ENCODE results near the gene KPTN.

The KPTN gene

DNA sequence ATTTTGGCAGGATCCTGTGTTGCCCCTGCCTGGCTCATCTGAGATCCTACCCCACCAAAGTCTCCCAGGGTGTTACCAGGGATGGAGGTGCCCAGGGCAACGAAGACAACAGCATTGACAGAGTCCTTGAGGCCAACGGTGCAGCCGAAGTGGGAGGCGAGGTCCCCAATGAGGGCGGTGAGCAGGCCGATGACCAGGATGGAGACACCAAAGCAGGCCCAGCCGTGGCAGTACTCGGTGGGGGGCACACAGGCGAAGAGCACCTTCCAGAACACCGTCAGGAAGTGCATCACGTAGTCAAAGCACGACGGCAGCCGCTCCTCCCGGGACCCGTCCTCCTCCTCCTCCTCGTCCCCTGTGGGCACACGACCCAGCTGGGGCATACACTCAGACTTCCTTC lies 51.9 kb downstream of the KPTN start:
- Histone ChIP-seq H3K79me2 (ENCODE audit: low read length) (no peaks in the 10 kb centered on the region), H3K9ac (ENCODE audit: low read length) (no peak overlapping the region), H3K27ac (ENCODE audit: low read length) (no peak overlapping the region), H4K20me1 (ENCODE audit: insufficient read depth, low read length) (no peaks in the 10 kb centered on the region), H3K4me2 (ENCODE audit: low read length) (no peak overlapping the region), H3K9me3 (ENCODE audit: insufficient read depth, low read length) (no peaks in the 10 kb centered on the region), H3K36me3 (replicated peaks; ENCODE audit: low read depth, low read length) (no peaks in the 10 kb centered on the region), H3K4me3 (ENCODE audit: low read length) (no peak overlapping the region), H3K27me3 (ENCODE audit: low read depth, low read length) (peaks cover 21% of the 10 kb centered on the region), H3K4me1 (ENCODE audit: low read length) (peaks cover 41% of the 10 kb centered on the region), H2AFZ (ENCODE audit: low read depth, low read length) (no peak overlapping the region)
- TF ChIP-seq EZH2phosphoT487 (IDR thresholded peaks at IDR 0.05; ENCODE audit: low read depth), result no peak
- no peak for TF ChIP-seq CTCF (IDR thresholded peaks at IDR 0.05; ENCODE audit: low read depth, low read length)

- H3K9ac ChIP-seq (ENCODE audit: low read length), result no peak overlapping the region
These were observed 53.8 kb downstream of the KPTN start for GRCh38 chr19:47430041-47430802.

GRCh38 chr19:47429140-47429793 lies 54.8 kb downstream of the KPTN start:
- peaks cover 7% of the 10 kb centered on the region for H3K27me3 ChIP-seq (ENCODE audit: low read depth, low read length)
- no peak overlapping the region for H3K27ac ChIP-seq (ENCODE audit: low read length)
- H3K79me2 ChIP-seq (ENCODE audit: low read length), result no peaks in the 10 kb centered on the region
- H3K4me3 ChIP-seq (ENCODE audit: low read length), result peak overlapping the region; percentile 76; the same call in 1 of the 2 replicates
- TF ChIP-seq EZH2phosphoT487 (IDR thresholded peaks at IDR 0.05; ENCODE audit: low read depth), result no peak
- TF ChIP-seq CTCF (IDR thresholded peaks at IDR 0.05; ENCODE audit: low read depth, low read length), result no peak
- H3K4me1 ChIP-seq (ENCODE audit: low read length), result peaks cover 23% of the 10 kb centered on the region
- peak overlapping the region; percentile 99; the same call in 1 of the 2 replicates for H3K4me2 ChIP-seq (ENCODE audit: low read length)
- no peaks in the 10 kb centered on the region for H4K20me1 ChIP-seq (ENCODE audit: insufficient read depth, low read length)
- no peak overlapping the region for H3K9ac ChIP-seq (ENCODE audit: low read length)
- no peaks in the 10 kb centered on the region for H3K36me3 ChIP-seq (replicated peaks; ENCODE audit: low read depth, low read length)
- H3K9me3 ChIP-seq (ENCODE audit: insufficient read depth, low read length), result no peaks in the 10 kb centered on the region
- H2AFZ ChIP-seq (ENCODE audit: low read depth, low read length), result no peak overlapping the region

More at GRCh38 chr19:47430041-47430802, 53.8 kb downstream of the KPTN start:
- Histone ChIP-seq H2AFZ (ENCODE audit: low read depth, low read length) (no peak overlapping the region), H3K9me3 (ENCODE audit: insufficient read depth, low read length) (no peaks in the 10 kb centered on the region), H3K4me2 (ENCODE audit: low read length) (no peak overlapping the region), H3K79me2 (ENCODE audit: low read length) (no peaks in the 10 kb centered on the region), H3K4me3 (ENCODE audit: low read length) (no peak overlapping the region), H4K20me1 (ENCODE audit: insufficient read depth, low read length) (no peaks in the 10 kb centered on the region), H3K27me3 (ENCODE audit: low read depth, low read length) (peaks cover 14% of the 10 kb centered on the region), H3K4me1 (ENCODE audit: low read length) (peaks cover 30% of the 10 kb centered on the region), H3K36me3 (replicated peaks; ENCODE audit: low read depth, low read length) (no peaks in the 10 kb centered on the region), H3K27ac (ENCODE audit: low read length) (no peak overlapping the region)
- TF ChIP-seq CTCF (IDR thresholded peaks at IDR 0.05; ENCODE audit: low read depth, low read length) (no peak), EZH2phosphoT487 (IDR thresholded peaks at IDR 0.05; ENCODE audit: low read depth) (no peak)

- no peak for TF ChIP-seq CTCF (IDR thresholded peaks at IDR 0.05; ENCODE audit: low read depth, low read length)
- TF ChIP-seq EZH2phosphoT487 (IDR thresholded peaks at IDR 0.05; ENCODE audit: low read depth), result no peak
- Histone ChIP-seq H4K20me1 (ENCODE audit: insufficient read depth, low read length) (no peaks in the 10 kb centered on the region), H3K4me1 (ENCODE audit: low read length) (peaks cover 22% of the 10 kb centered on the region), H3K27me3 (ENCODE audit: low read depth, low read length) (peaks cover 7% of the 10 kb centered on the region), H3K9ac (ENCODE audit: low read length) (peak overlapping the region; percentile 33), H2AFZ (ENCODE audit: low read depth, low read length) (peak overlapping the region; percentile 69; the same call in 1 of the 2 replicates), H3K9me3 (ENCODE audit: insufficient read depth, low read length) (no peaks in the 10 kb centered on the region), H3K4me2 (ENCODE audit: low read length) (peak overlapping the region; percentile 99), H3K79me2 (ENCODE audit: low read length) (no peaks in the 10 kb centered on the region), H3K4me3 (ENCODE audit: low read length) (peak overlapping the region; percentile 76), H3K36me3 (replicated peaks; ENCODE audit: low read depth, low read length) (no peaks in the 10 kb centered on the region), H3K27ac (ENCODE audit: low read length) (no peak overlapping the region)
These were observed 55.7 kb downstream of the KPTN start for GRCh38 chr19:47428177-47428894.
